ENCODE data around the gene GALNT3. TPM values are rescaled to one million over a fixed set of nuclear protein-coding genes. Genes with fewer than 3 reads are reported as not detected.

The GALNT3 gene
- 0.09 TPM in 1 of 2 replicates, not detected in the other for total RNA-seq

GRCh38 chr2:165793779-165794535 lies at the start of gene GALNT3:
GALNT3 (minus strand) TSS chr2:165794247; CDS start chr2:165770700, 23,547 bp downstream.

Other genes with a start within 250 kb of the GALNT3 start
- gene TTC21B, start 159.5 kb upstream of the GALNT3 start, total RNA-seq, result 9.7 and 14.0 TPM in 2 replicates